Osteoblast (primary cell): ENCODE results near the gene CTNNA2. TPM values are rescaled to one million over a fixed set of nuclear protein-coding genes. Genes with fewer than 3 reads are reported as not detected.

Source experiments
- DNase-seq: peaks from one replicate; pipeline ENCODE4 v3.0.0; 2011; ENCODE audit warnings: low spot score, mixed read lengths; ENCODE audit not compliant: insufficient read length; ENCODE audit errors: missing footprints
- H2AFZ ChIP-seq: 2 replicates; pipeline ENCODE4 v1.6.0; 2011; ENCODE audit warnings: mild to moderate bottlenecking, low read length
- H3K27ac ChIP-seq: 2 replicates; pipeline ENCODE4 v1.5.1; 2011; ENCODE audit warnings: mild to moderate bottlenecking, low read depth, low read length, moderate library complexity
- H3K27me3 ChIP-seq: 2 replicates; pipeline ENCODE4 v1.6.0; 2012; ENCODE audit warnings: mild to moderate bottlenecking, control low read depth, inconsistent platforms, low read length, moderate library complexity; ENCODE audit not compliant: insufficient read depth
- H3K36me3 ChIP-seq: 2 replicates; pipeline ENCODE4 v1.5.1; 2011; ENCODE audit warnings: mild to moderate bottlenecking, low read length, control low read depth, moderate library complexity; ENCODE audit not compliant: insufficient read depth
- H3K4me1 ChIP-seq: 2 replicates; pipeline ENCODE4 v1.5.1; 2011; ENCODE audit warnings: mild to moderate bottlenecking, low read length, control low read depth, moderate library complexity; ENCODE audit not compliant: insufficient read depth
- H3K4me2 ChIP-seq: 2 replicates; pipeline ENCODE4 v1.6.0; 2011; ENCODE audit warnings: mild to moderate bottlenecking, low read length; ENCODE audit not compliant: insufficient read depth
- H3K4me3 ChIP-seq: fragments of 200-600 bp; sonication (generic); 3 replicates; pipeline ENCODE4 v1.5.1; 2012; ENCODE audit warnings: mild to moderate bottlenecking, low read length, inconsistent platforms; ENCODE audit not compliant: insufficient read depth
- H3K79me2 ChIP-seq: 2 replicates; pipeline ENCODE4 v1.6.0; 2012; ENCODE audit warnings: mild to moderate bottlenecking, low read length, control low read depth, inconsistent platforms; ENCODE audit not compliant: insufficient read depth
- H3K9me3 ChIP-seq: 2 replicates; pipeline ENCODE4 v1.5.1; 2011; ENCODE audit warnings: low read depth, low read length, control low read depth
- H4K20me1 ChIP-seq: 2 replicates; pipeline ENCODE4 v1.6.0; 2012; ENCODE audit warnings: mild to moderate bottlenecking, low read length, control low read depth; ENCODE audit not compliant: insufficient read depth
- CTCF ChIP-seq: IDR thresholded peaks from 2 replicates; pipeline ENCODE4 v1.5.1; 2011; ENCODE audit warnings: mild to moderate bottlenecking, low read depth, low read length, moderate library complexity; ENCODE audit errors: extremely low read depth
- total RNA-seq: library from RNA; depleted of rRNA; stranded (reverse); fragments of >200 nt; gene quantifications from 2 replicates; pipeline ENCODE4 v1.2.3, GENCODE V29; 2012

CTNNA2 gene
- total RNA-seq, 1 donor, result not detected

GRCh38 chr2:80621656-80622055 is 1108.8 kb downstream of the CTNNA2 start:
- Histone ChIP-seq H3K79me2 (no peaks in the 10 kb centered on the region), H2AFZ (no peak overlapping the region), H3K27me3 (no peaks in the 10 kb centered on the region), H3K4me2 (no peak overlapping the region), H3K4me3 (no peak overlapping the region), H3K36me3 (no peaks in the 10 kb centered on the region), H3K27ac (no peak overlapping the region), H4K20me1 (no peaks in the 10 kb centered on the region), H3K9me3 (no peaks in the 10 kb centered on the region), H3K4me1 (no peaks in the 10 kb centered on the region)
- TF ChIP-seq CTCF, result no peak
- peak; percentile 30 for DNase-seq

GRCh38 chr2:80624062-80624461 is 1111.2 kb downstream of the CTNNA2 start:
- H3K27me3 ChIP-seq, result no peaks in the 10 kb centered on the region
- H3K36me3 ChIP-seq, result no peaks in the 10 kb centered on the region
- H4K20me1 ChIP-seq, result no peaks in the 10 kb centered on the region
- no peak overlapping the region for H3K27ac ChIP-seq
- no peaks in the 10 kb centered on the region for H3K9me3 ChIP-seq
- DNase-seq, result no peak
- no peaks in the 10 kb centered on the region for H3K4me1 ChIP-seq
- no peak overlapping the region for H3K4me2 ChIP-seq
- H2AFZ ChIP-seq, result no peak overlapping the region
- H3K4me3 ChIP-seq, result no peak overlapping the region
- no peaks in the 10 kb centered on the region for H3K79me2 ChIP-seq
- TF ChIP-seq CTCF, result no peak

GRCh38 chr2:80634590-80634989 is 1121.7 kb downstream of the CTNNA2 start:
- no peak overlapping the region for H3K4me2 ChIP-seq
- H3K4me1 ChIP-seq, result no peaks in the 10 kb centered on the region
- no peak overlapping the region for H3K27ac ChIP-seq
- H3K27me3 ChIP-seq, result no peaks in the 10 kb centered on the region
- H3K4me3 ChIP-seq, result no peak overlapping the region
- H3K79me2 ChIP-seq, result no peaks in the 10 kb centered on the region
- no peak overlapping the region for H2AFZ ChIP-seq
- H3K36me3 ChIP-seq, result no peaks in the 10 kb centered on the region
- peaks cover 5% of the 10 kb centered on the region for H3K9me3 ChIP-seq
- no peak for DNase-seq
- no peaks in the 10 kb centered on the region for H4K20me1 ChIP-seq
- TF ChIP-seq CTCF, result no peak

GRCh38 chr2:80638783-80639182 is 1125.9 kb downstream of the CTNNA2 start:
- Histone ChIP-seq H3K4me3 (no peak overlapping the region), H3K79me2 (no peaks in the 10 kb centered on the region), H2AFZ (no peak overlapping the region), H3K4me2 (no peak overlapping the region), H3K4me1 (no peaks in the 10 kb centered on the region), H3K27ac (no peak overlapping the region), H3K27me3 (no peaks in the 10 kb centered on the region), H3K9me3 (peaks cover 3% of the 10 kb centered on the region), H3K36me3 (no peaks in the 10 kb centered on the region), H4K20me1 (no peaks in the 10 kb centered on the region)
- TF ChIP-seq CTCF, result no peak
- DNase-seq, result no peak
